H1 (cell line): ENCODE results near the gene TSPAN1. TPM values are rescaled to one million over a fixed set of nuclear protein-coding genes. Genes with fewer than 3 reads are reported as not detected.

ENCODE experiments used
- CTCF ChIA-PET: fragments of 300-600 bp; sonication (Branson Sonifier 250); formaldehyde crosslinking; loops from one replicate; lab custom pipeline; 2021; ENCODE audit not compliant: partially characterized antibody; lab: Charles Lee
- POLR2A ChIA-PET: fragments of 300-600 bp; sonication (Branson Sonifier 250); formaldehyde crosslinking; loops from one replicate; lab custom pipeline; 2021; ENCODE audit warnings: inconsistent platforms; ENCODE audit not compliant: partially characterized antibody; lab: Charles Lee
- DNase-seq, 2 experiments: peaks; one replicate each; pipeline versions ENCODE4 v3.0.0 to v3.0.0-alpha.2; 2010 to 2022; ENCODE audit warnings: low spot score in 2 of 2, low read depth in 1 of 2, mixed read lengths in 1 of 2
- FAIRE-seq: peaks from 2 replicates; lab custom pipeline; 2011; peaks lifted over from hg19 to GRCh38; lab: Jason Lieb, UNC
- H2AFZ ChIP-seq: 2 replicates; pipeline ENCODE4 v1.8.1; 2012; ENCODE audit warnings: low read length, inconsistent platforms
- H2AK5ac ChIP-seq: 2 replicates; pipeline ENCODE4 v1.6.1; 2013; ENCODE audit warnings: low read depth, low read length
- H2BK120ac ChIP-seq: replicated peaks from 2 replicates; pipeline ENCODE3; 2013; ENCODE audit warnings: low read depth, low read length, inconsistent platforms
- H2BK12ac ChIP-seq: 2 replicates; pipeline ENCODE4 v1.6.1; 2013; ENCODE audit warnings: low read depth, low read length
- H2BK15ac ChIP-seq: 2 replicates; pipeline ENCODE4 v1.6.1; 2013; ENCODE audit warnings: low read length
- H2BK20ac ChIP-seq: 2 replicates; pipeline ENCODE4 v1.6.1; 2013; ENCODE audit warnings: low read length
- H2BK5ac ChIP-seq: 2 replicates; pipeline ENCODE4 v1.6.1; 2013; ENCODE audit warnings: low read depth, low read length
- H3K14ac ChIP-seq: 2 replicates; pipeline ENCODE4 v1.6.1; 2013; ENCODE audit warnings: inconsistent platforms; ENCODE audit not compliant: insufficient read length
- H3K18ac ChIP-seq: 2 replicates; pipeline ENCODE4 v1.6.1; 2013; ENCODE audit warnings: low read length; ENCODE audit errors: extremely low read depth
- H3K23ac ChIP-seq: 2 replicates; pipeline ENCODE4 v1.6.1; 2013; ENCODE audit warnings: inconsistent platforms; ENCODE audit not compliant: insufficient read length
- H3K23me2 ChIP-seq: 2 replicates; pipeline ENCODE4 v1.6.1; 2013; ENCODE audit warnings: low read depth, low read length
- H3K27ac ChIP-seq: 2 replicates; pipeline ENCODE4 v1.6.1; 2011; ENCODE audit warnings: low read depth, low read length, inconsistent platforms
- H3K27me3 ChIP-seq, 4 experiments: replicated peaks in 1 of 4; 1 replicate in 1 of 4; 2 replicates in 3 of 4; pipeline versions ENCODE4 v1.6.1 to v1.8.1; 2011 to 2013; ENCODE audit warnings: low read length in 3 of 4, mild to moderate bottlenecking in 3 of 4, inconsistent platforms in 2 of 4, mixed read lengths in 2 of 4, moderate library complexity in 1 of 4; ENCODE audit not compliant: control insufficient read depth in 3 of 4, insufficient read depth in 3 of 4; ENCODE audit errors: extremely low read depth in 1 of 4
- H3K36me3 ChIP-seq, 4 experiments: 2 replicates each; pipeline versions ENCODE4 v1.6.1 to v1.8.1; 2011 to 2013; ENCODE audit warnings: mild to moderate bottlenecking in 4 of 4, low read length in 3 of 4, moderate library complexity in 2 of 4, control low read depth in 1 of 4, inconsistent platforms in 1 of 4; ENCODE audit not compliant: insufficient read depth in 4 of 4, control insufficient read depth in 2 of 4
- H3K4ac ChIP-seq: replicated peaks from 2 replicates; pipeline ENCODE3; 2013; ENCODE audit warnings: low read length, low read depth, mixed read lengths, inconsistent platforms; ENCODE audit not compliant: insufficient read length
- H3K4me1 ChIP-seq, 4 experiments: replicated peaks in 1 of 4; 1 replicate in 1 of 4; 2 replicates in 3 of 4; pipeline versions ENCODE4 v1.6.1 to v1.8.1; 2011 to 2013; ENCODE audit warnings: low read length in 3 of 4, inconsistent platforms in 2 of 4, mixed read lengths in 1 of 4; ENCODE audit not compliant: insufficient read depth in 4 of 4, control insufficient read depth in 3 of 4
- H3K4me2 ChIP-seq, 2 experiments: 2 replicates each; pipeline versions ENCODE4 v1.6.1 to v1.8.1; 2011 to 2013; ENCODE audit warnings: low read depth in 2 of 2, low read length in 2 of 2, control low read depth in 1 of 2, inconsistent platforms in 1 of 2, mild to moderate bottlenecking in 1 of 2; ENCODE audit not compliant: insufficient read depth in 1 of 2
- H3K4me3 ChIP-seq, 4 experiments: fragments of 200-600, 300-600 bp in 1 of 4; sonication (generic), shearing (Covaris generic), sonication (Bioruptor Twin) in 1 of 4; 2 replicates each; pipeline versions ENCODE4 v1.5.1 to v1.8.1; 2011 to 2016; ENCODE audit warnings: low read length in 4 of 4, low read depth in 3 of 4, control low read depth in 2 of 4, inconsistent platforms in 2 of 4, mild to moderate bottlenecking in 2 of 4, mixed read lengths in 1 of 4, moderate library complexity in 1 of 4; ENCODE audit not compliant: insufficient read depth in 2 of 4; ENCODE audit errors: extremely low read depth in 1 of 4
- H3K56ac ChIP-seq: replicated peaks from 2 replicates; pipeline ENCODE3; 2013; ENCODE audit warnings: low read depth, mild to moderate bottlenecking, mixed read lengths, low read length, inconsistent platforms; ENCODE audit not compliant: insufficient read length
- H3K79me1 ChIP-seq: 2 replicates; pipeline ENCODE4 v1.6.1; 2013; ENCODE audit warnings: low read depth, low read length, control low read depth
- H3K79me2 ChIP-seq, 2 experiments: 2 replicates each; pipeline versions ENCODE4 v1.6.1 to v1.8.1; 2012 to 2013; ENCODE audit warnings: low read length in 2 of 2, mild to moderate bottlenecking in 2 of 2, inconsistent platforms in 1 of 2; ENCODE audit not compliant: insufficient read depth in 2 of 2, control insufficient read depth in 1 of 2
- H3K9ac ChIP-seq, 4 experiments: replicated peaks in 1 of 4; 1 replicate in 1 of 4; 2 replicates in 3 of 4; pipeline versions ENCODE4 v1.6.1 to v1.8.1; 2011 to 2013; ENCODE audit warnings: low read depth in 3 of 4, low read length in 3 of 4, control low read depth in 2 of 4, mild to moderate bottlenecking in 2 of 4, moderate library complexity in 2 of 4, inconsistent platforms in 1 of 4; ENCODE audit errors: extremely low read depth in 1 of 4
- H3K9me3 ChIP-seq, 2 experiments: 2 replicates each; pipeline versions ENCODE4 v1.6.1 to v1.8.1; 2012 to 2013; ENCODE audit warnings: mild to moderate bottlenecking in 2 of 2, moderate library complexity in 2 of 2, control low read depth in 1 of 2, inconsistent platforms in 1 of 2, low read depth in 1 of 2, low read length in 1 of 2, mixed read lengths in 1 of 2; ENCODE audit not compliant: insufficient read depth in 2 of 2
- H4K20me1 ChIP-seq, 2 experiments: replicated peaks in 1 of 2; 2 replicates each; pipeline versions ENCODE3 to v1.8.1; 2011 to 2013; ENCODE audit warnings: inconsistent platforms in 2 of 2, low read length in 2 of 2, mild to moderate bottlenecking in 1 of 2; ENCODE audit not compliant: insufficient read depth in 2 of 2, control insufficient read depth in 1 of 2
- H4K5ac ChIP-seq: 2 replicates; pipeline ENCODE4 v1.6.1; 2013; ENCODE audit warnings: low read length, low read depth, mixed read lengths, inconsistent platforms; ENCODE audit not compliant: insufficient read length
- H4K8ac ChIP-seq: 2 replicates; pipeline ENCODE4 v1.8.0; 2013; ENCODE audit warnings: mild to moderate bottlenecking, moderate library complexity, low read length, inconsistent platforms; ENCODE audit not compliant: insufficient read depth; ENCODE audit errors: extremely low read depth
- H4K91ac ChIP-seq: replicated peaks from 2 replicates; pipeline ENCODE3; 2013; ENCODE audit warnings: low read length, mixed read lengths, inconsistent platforms; ENCODE audit not compliant: insufficient read length
- BACH1 ChIP-seq: IDR thresholded peaks from 2 replicates; pipeline ENCODE4 v1.6.1; 2012; ENCODE audit warnings: low read length, improper control_type of control experiment
- BCL11A ChIP-seq, 2 experiments: IDR thresholded peaks; one replicate each; pipeline ENCODE4 v1.6.1; 2011; ENCODE audit warnings: low read depth in 2 of 2, low read length in 2 of 2, mild to moderate bottlenecking in 2 of 2
- BRCA1 ChIP-seq: IDR thresholded peaks from 2 replicates; pipeline ENCODE4 v1.6.1; 2012; ENCODE audit warnings: low read depth, low read length, improper control_type of control experiment
- CEBPB ChIP-seq: IDR thresholded peaks from 2 replicates; pipeline ENCODE4 v1.6.1; 2012; ENCODE audit warnings: low read depth, low read length
- CREB1 ChIP-seq: IDR thresholded peaks from 2 replicates; pipeline ENCODE4 v1.6.1; 2012; ENCODE audit warnings: inconsistent platforms
- CTBP2 ChIP-seq: IDR thresholded peaks from 2 replicates; pipeline ENCODE4 v1.7.0; 2011; ENCODE audit warnings: borderline replicate concordance, mild to moderate bottlenecking, moderate library complexity, mixed read lengths, low read length; ENCODE audit not compliant: insufficient read depth, insufficient read length
- FOSL1 ChIP-seq: IDR thresholded peaks from 2 replicates; pipeline ENCODE4 v1.6.1; 2011; ENCODE audit warnings: mild to moderate bottlenecking, low read depth, low read length, moderate library complexity; ENCODE audit not compliant: insufficient read depth
- GABPA ChIP-seq: IDR thresholded peaks from 2 replicates; pipeline ENCODE4 v1.6.1; 2011; ENCODE audit warnings: mild to moderate bottlenecking, low read length, moderate library complexity, borderline replicate concordance; ENCODE audit not compliant: insufficient read depth
- KDM1A ChIP-seq: fragments of 200-600, 300-600 bp; sonication (generic); IDR thresholded peaks from 2 replicates; pipeline ENCODE4 v1.7.1; 2016; ENCODE audit warnings: mild to moderate bottlenecking, low read length, borderline replicate concordance
- MAFK ChIP-seq: IDR thresholded peaks from 2 replicates; pipeline ENCODE4 v1.6.1; 2012; ENCODE audit warnings: low read depth, mild to moderate bottlenecking, improper control_type of control experiment, low read length
- POU5F1 ChIP-seq: IDR thresholded peaks from 2 replicates; pipeline ENCODE4 v1.6.1; 2011; ENCODE audit warnings: low read depth, mild to moderate bottlenecking, low read length, moderate library complexity
- RBBP5 ChIP-seq: IDR thresholded peaks from 2 replicates; pipeline ENCODE4 v1.7.1; 2012; ENCODE audit warnings: low read depth, mild to moderate bottlenecking, inconsistent platforms, low read length, moderate library complexity, borderline replicate concordance
- RNF2 ChIP-seq: fragments of 200-900, 300-1000 bp; sonication (generic); IDR thresholded peaks from 2 replicates; pipeline ENCODE4 v1.7.1; 2016; ENCODE audit warnings: borderline replicate concordance, low read depth, mild to moderate bottlenecking, antibody characterized with exemption, low read length; ENCODE audit not compliant: poor library complexity, severe bottlenecking; ENCODE audit errors: missing control alignments
- SP4 ChIP-seq: IDR thresholded peaks from 2 replicates; pipeline ENCODE4 v1.6.1; 2012; ENCODE audit warnings: low read length, inconsistent platforms
- YY1 ChIP-seq: IDR thresholded peaks from 2 replicates; pipeline ENCODE4 v1.6.1; 2011; ENCODE audit warnings: low read depth, mild to moderate bottlenecking, low read length
- WGBS, 2 experiments: shearing (Covaris generic) in 1 of 2; methylation state at CpG; one replicate each; pipeline versions ENCODE4 v1.1.6 to v1.1.7; 2013 to 2015; ENCODE audit warnings: low lambda C conversion rate in 2 of 2, mixed read lengths in 2 of 2, inconsistent platforms in 1 of 2, low coverage in 1 of 2, missing lambda C conversion rate in 1 of 2; ENCODE audit not compliant: insufficient replicate concordance in 2 of 2, insufficient coverage in 1 of 2, insufficient read length in 1 of 2; ENCODE audit errors: extremely low coverage in 1 of 2, missing lambda C conversion rate in 1 of 2; 5-methylcytosine and 5-hydroxymethylcytosine counted together
- polyA plus RNA-seq, 7 experiments: library from polyadenylated mRNA; depleted of rRNA in 3 of 7; stranded (reverse) in 5 of 7; unstranded in 2 of 7; fragments of >200 nt in 5 of 7; fragments of 200-250 nt in 2 of 7; gene quantifications; 1 replicate in 5 of 7; 2 replicates in 1 of 7; 4 replicates in 1 of 7; pipeline versions ENCODE4 v1.2.1 to v1.2.3, GENCODE V29; 2011 to 2013; ENCODE audit warnings: missing spikeins in 2 of 7, mixed read lengths in 2 of 7
- total RNA-seq: library from RNA; stranded (reverse); fragmentation: NEBNext Ultra II Directional; extraction: Animal tissue kit (Norgen Biotek cat#: 25700); gene quantifications from 2 replicates; pipeline ENCODE4 v1.2.1, GENCODE V29; 2021

Gene TSPAN1
- total and polyA plus RNA-seq, 2 of the 8 experiments (the other 6 are each of a cell fraction or from before 2014, with no cell fraction given) = 0.05 TPM; not detected in 1

- Histone ChIP-seq H3K79me2 (no peaks in the 10 kb centered on the region), H2BK12ac (no peak overlapping the region)
- no peak for DNase-seq
- TF ChIP-seq MAFK (no peak), BCL11A (IDR thresholded peaks at IDR 0.05; ENCODE audit: low read depth in 2 of 2, low read length in 2 of 2) (no peak), SP4 (no peak), YY1 (no peak), CEBPB (no peak), RBBP5 (no peak), KDM1A (no peak), POU5F1 (no peak), BACH1 (no peak), CTBP2 (no peak), BRCA1 (no peak), GABPA (no peak), CREB1 (no peak), FOSL1 (no peak), RNF2 (no peak)
Measured at GRCh38 chr1:46157916-46158311, 17.0 kb upstream of the TSPAN1 start.

More at GRCh38 chr1:46157916-46158311, 17.0 kb upstream of the TSPAN1 start:
- WGBS, 2 experiments = 83% methylated on average over 1 of the region's 1 CpG; no CpG with 5 or more reads in 1 of the 2 experiments
- no peak overlapping the region for H3K56ac ChIP-seq
- H3K4ac ChIP-seq = no peak overlapping the region
- no peak overlapping the region for H2AK5ac ChIP-seq
- H3K79me1 ChIP-seq = no peaks in the 10 kb centered on the region
- H3K27ac ChIP-seq = no peak overlapping the region
- H4K8ac ChIP-seq = no peak overlapping the region
- no peaks in the 10 kb centered on the region for H4K20me1 ChIP-seq
- no peak overlapping the region for H3K4me2 ChIP-seq
- ChIA-PET CTCF (interaction anchor here (1.0 to 4.0 kb wide), 3 partner anchors 10 to 122 kb away, joined by 3 to 18 read pairs (median 6); no protein-coding TSS in a partner anchor), POLR2A (interaction anchor here (1.4 to 2.2 kb wide), 3 partner anchors 10 to 40 kb away, joined by 3 to 7 read pairs (median 4); partner anchors contain the start of genes PIK3R3 and POMGNT1)
- no peak overlapping the region for H2BK15ac ChIP-seq
- no peaks in the 10 kb centered on the region for H3K27me3 ChIP-seq
- no peak for FAIRE-seq
- no peaks in the 10 kb centered on the region for H3K9me3 ChIP-seq
- no peak overlapping the region for H2AFZ ChIP-seq
- H3K4me3 ChIP-seq = no peak overlapping the region
- no peak overlapping the region for H2BK120ac ChIP-seq
- no peak overlapping the region for H3K23ac ChIP-seq
- no peak overlapping the region for H3K14ac ChIP-seq
- no peak overlapping the region for H4K91ac ChIP-seq
- H3K36me3 ChIP-seq = no peaks in the 10 kb centered on the region
- H3K4me1 ChIP-seq = no peaks in the 10 kb centered on the region
- H3K23me2 ChIP-seq = no peaks in the 10 kb centered on the region
- no peak overlapping the region for H3K9ac ChIP-seq
- H2BK20ac ChIP-seq = no peak overlapping the region
- H3K18ac ChIP-seq = no peak overlapping the region
- H2BK5ac ChIP-seq = no peak overlapping the region
- H4K5ac ChIP-seq = no peak overlapping the region
